HS-5 (cell line): ENCODE results near the gene RRBP1.

Source experiments
- DNase-seq: peaks from one replicate; pipeline ENCODE4 v3.0.0-alpha.2; 2012; ENCODE audit warnings: low read depth

RRBP1 gene

GRCh38 chr20:17609811-17610377, 72.1 kb downstream of the RRBP1 start:
- no peak for DNase-seq

- DNase-seq: no peak
These were observed 73.1 kb downstream of the RRBP1 start for GRCh38 chr20:17608701-17609497.

GRCh38 chr20:17606001-17606400, 76.0 kb downstream of the RRBP1 start:
- no peak for DNase-seq

GRCh38 chr20:17605131-17605660, 76.8 kb downstream of the RRBP1 start:
- no peak for DNase-seq

GRCh38 chr20:17602493-17602892, 79.5 kb downstream of the RRBP1 start:
- no peak for DNase-seq

GRCh38 chr20:17601957-17602356, 80.1 kb downstream of the RRBP1 start:
- no peak for DNase-seq

GRCh38 chr20:17598013-17598550, 84.0 kb downstream of the RRBP1 start:
- DNase-seq: no peak

- no peak for DNase-seq
These were observed 86.2 kb downstream of the RRBP1 start for GRCh38 chr20:17595856-17596255.

GRCh38 chr20:17594443-17594842, 87.6 kb downstream of the RRBP1 start:
- no peak for DNase-seq

GRCh38 chr20:17593902-17594301, 88.1 kb downstream of the RRBP1 start:
- DNase-seq: no peak

GRCh38 chr20:17590245-17590644, 91.8 kb downstream of the RRBP1 start:
- DNase-seq: no peak

GRCh38 chr20:17589161-17589834, 92.7 kb downstream of the RRBP1 start:
- no peak for DNase-seq

GRCh38 chr20:17587824-17588223, 94.2 kb downstream of the RRBP1 start:
- DNase-seq: no peak

GRCh38 chr20:17587148-17587547, 94.9 kb downstream of the RRBP1 start:
- DNase-seq: no peak

GRCh38 chr20:17586250-17586649, 95.8 kb downstream of the RRBP1 start:
- DNase-seq: no peak

- no peak for DNase-seq
These were observed 97.4 kb downstream of the RRBP1 start for GRCh38 chr20:17584689-17585088.

- no peak for DNase-seq
These were observed 98.9 kb downstream of the RRBP1 start for GRCh38 chr20:17583126-17583525.

GRCh38 chr20:17580895-17581294, 101.1 kb downstream of the RRBP1 start:
- no peak for DNase-seq

GRCh38 chr20:17579369-17580039, 102.5 kb downstream of the RRBP1 start:
- no peak for DNase-seq

GRCh38 chr20:17576215-17576614, 105.8 kb downstream of the RRBP1 start:
- no peak for DNase-seq

GRCh38 chr20:17573463-17573862, 108.6 kb downstream of the RRBP1 start:
- DNase-seq: no peak

- DNase-seq: no peak
These were observed 109.9 kb downstream of the RRBP1 start for GRCh38 chr20:17572034-17572638.
